ENCODE measurements around the gene SH3RF3.

The SH3RF3 gene

GRCh38 chr2:109353806-109354745 lies 225.1 kb downstream of the SH3RF3 start:
- DNase-seq (ENCODE audit: low spot score): no peak

GRCh38 chr2:109355192-109355843 lies 226.3 kb downstream of the SH3RF3 start:
- no peak for DNase-seq (ENCODE audit: low spot score)

- DNase-seq (ENCODE audit: low spot score): no peak
These were observed 227.5 kb downstream of the SH3RF3 start for GRCh38 chr2:109356324-109357035.

GRCh38 chr2:109364217-109364616 lies 235.2 kb downstream of the SH3RF3 start:
- DNase-seq (ENCODE audit: low spot score): no peak

GRCh38 chr2:109365131-109365530 lies 236.1 kb downstream of the SH3RF3 start:
- no peak for DNase-seq (ENCODE audit: low spot score)

GRCh38 chr2:109367683-109368082 lies 238.7 kb downstream of the SH3RF3 start:
- no peak for DNase-seq (ENCODE audit: low spot score)

GRCh38 chr2:109368798-109369197 lies 239.8 kb downstream of the SH3RF3 start:
- no peak for DNase-seq (ENCODE audit: low spot score)

GRCh38 chr2:109369671-109370191 lies 240.7 kb downstream of the SH3RF3 start:
- no peak for DNase-seq (ENCODE audit: low spot score)

GRCh38 chr2:109370399-109371035 lies 241.5 kb downstream of the SH3RF3 start:
- DNase-seq (ENCODE audit: low spot score): no peak

- no peak for DNase-seq (ENCODE audit: low spot score)
These were observed 242.6 kb downstream of the SH3RF3 start for GRCh38 chr2:109371481-109372170.

GRCh38 chr2:109372171-109372568 lies 243.2 kb downstream of the SH3RF3 start:
- DNase-seq (ENCODE audit: low spot score): no peak

GRCh38 chr2:109372614-109373013 lies 243.6 kb downstream of the SH3RF3 start:
- no peak for DNase-seq (ENCODE audit: low spot score)

GRCh38 chr2:109373791-109374547 lies 245.0 kb downstream of the SH3RF3 start:
- DNase-seq (ENCODE audit: low spot score): no peak

- no peak for DNase-seq (ENCODE audit: low spot score)
These were observed 245.6 kb downstream of the SH3RF3 start for GRCh38 chr2:109374548-109375130.

GRCh38 chr2:109375131-109375561 lies 246.1 kb downstream of the SH3RF3 start:
- DNase-seq (ENCODE audit: low spot score): no peak

- DNase-seq (ENCODE audit: low spot score): no peak
These were observed 246.7 kb downstream of the SH3RF3 start for GRCh38 chr2:109375656-109376055.

- DNase-seq (ENCODE audit: low spot score): no peak
These were observed 247.1 kb downstream of the SH3RF3 start for GRCh38 chr2:109376115-109376514.

- no peak for DNase-seq (ENCODE audit: low spot score)
These were observed 247.9 kb downstream of the SH3RF3 start for GRCh38 chr2:109376796-109377495.

GRCh38 chr2:109377976-109378375 lies 249.0 kb downstream of the SH3RF3 start:
- DNase-seq (ENCODE audit: low spot score): no peak

Data from LoVo (cell line).